ENCODE measurements around the gene RASA3.

The RASA3 gene

DNA sequence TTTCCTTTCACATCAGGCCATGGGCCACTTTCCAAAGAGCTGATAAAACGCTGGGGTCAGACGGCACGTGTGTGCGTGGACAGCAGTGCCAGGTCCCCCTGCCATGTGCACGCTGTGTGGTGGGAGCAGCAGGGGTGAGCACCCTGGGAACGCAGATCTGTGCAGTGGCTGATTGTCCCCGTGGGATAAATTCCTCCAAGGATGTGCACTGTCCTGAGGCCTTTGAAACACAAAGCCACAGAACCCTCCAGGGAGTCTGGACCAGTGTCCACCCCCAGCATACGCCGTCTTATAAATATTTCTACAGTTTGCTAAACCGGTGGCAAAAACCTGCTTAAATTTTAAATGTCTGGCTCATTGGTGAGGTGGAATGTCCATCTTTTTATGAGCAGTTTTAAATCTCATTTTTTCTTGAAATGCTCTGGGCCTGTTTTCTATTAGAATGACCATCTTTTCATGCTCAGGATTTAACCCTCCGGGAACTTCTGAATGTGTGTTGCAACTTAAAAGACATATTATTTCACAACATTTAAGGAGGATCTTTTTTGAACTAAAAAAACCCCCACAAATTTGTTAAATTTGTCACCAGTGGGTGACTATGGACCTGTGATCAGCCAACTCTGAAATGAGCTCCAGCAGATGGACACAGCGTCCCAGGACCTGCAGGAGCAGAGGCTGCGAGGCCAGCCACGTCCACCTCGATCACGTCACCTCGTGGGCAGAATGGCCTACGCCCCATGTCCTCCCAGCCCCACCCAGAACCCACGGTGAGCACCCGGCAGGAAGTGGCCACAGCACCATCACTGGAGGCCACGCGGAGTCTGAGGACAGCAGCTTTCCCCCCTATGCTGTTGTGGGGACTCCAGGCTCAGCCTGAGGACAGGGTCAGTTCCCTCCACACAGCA, 68.6 kb downstream of the RASA3 start:
- no peak for DNase-seq

- no peak for DNase-seq
Measured at GRCh38 chr13:114062754-114063153, 69.7 kb downstream of the RASA3 start.

DNA sequence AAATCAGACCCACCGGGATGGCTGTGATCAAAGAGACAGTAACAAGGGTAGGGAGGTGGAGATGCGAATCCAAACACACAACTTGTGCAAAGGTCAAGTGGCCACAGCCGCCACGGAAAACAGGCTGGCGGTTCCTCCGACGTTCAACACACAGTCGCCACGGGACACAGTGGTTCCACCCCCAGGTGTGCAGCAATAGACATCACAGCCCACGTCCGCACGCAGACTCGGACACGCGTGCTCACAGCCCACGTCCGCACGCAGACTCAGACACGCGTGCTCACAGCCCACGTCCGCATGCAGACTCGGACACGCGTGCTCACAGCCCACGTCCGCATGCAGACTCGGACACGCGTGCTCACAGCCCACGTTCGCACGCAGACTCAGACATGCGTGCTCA, 70.1 kb downstream of the RASA3 start:
- no peak for DNase-seq

GRCh38 chr13:114061744-114062143, 70.7 kb downstream of the RASA3 start:
- DNase-seq = no peak

DNA sequence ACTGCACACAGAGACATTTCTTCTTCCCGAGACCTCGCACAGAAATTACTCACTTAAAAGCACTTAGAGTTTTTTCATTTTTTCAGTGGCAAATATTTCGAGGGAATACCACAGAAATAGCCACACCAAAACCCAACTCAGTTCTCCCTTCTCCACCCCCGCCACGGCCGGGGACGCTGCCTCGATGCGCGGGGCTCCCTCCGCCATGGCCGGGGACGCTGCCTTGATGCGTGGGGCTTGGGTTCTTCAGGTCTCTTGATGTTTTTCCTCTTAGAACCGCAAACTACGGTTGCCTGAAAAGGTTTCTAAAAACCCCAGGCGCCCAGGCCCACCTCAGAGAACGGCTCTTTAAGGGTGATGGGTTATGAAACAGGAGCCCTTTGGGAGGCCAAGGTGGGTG, 71.4 kb downstream of the RASA3 start:
- no peak for DNase-seq

- no peak for DNase-seq
Measured at GRCh38 chr13:114059946-114060860, 72.2 kb downstream of the RASA3 start.

DNA sequence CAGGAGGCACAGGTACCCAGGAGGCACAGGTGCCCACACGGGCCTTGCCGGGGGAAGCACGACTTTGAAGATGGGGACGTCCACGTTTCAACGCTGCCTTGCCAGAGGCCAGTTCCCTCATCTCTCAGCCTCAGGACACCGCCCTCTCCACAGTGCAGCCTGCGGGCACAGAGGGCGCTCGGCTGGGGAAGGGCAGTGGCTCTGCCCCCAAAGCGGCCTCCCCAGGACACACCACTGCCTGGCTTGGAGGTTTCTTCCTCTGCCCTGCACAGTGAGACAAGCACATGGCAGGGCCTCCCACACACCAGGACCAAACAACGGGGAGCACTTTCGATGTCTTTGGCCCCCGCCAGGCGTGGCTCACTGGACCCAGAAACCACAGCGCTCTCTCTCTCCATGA, 73.0 kb downstream of the RASA3 start:
- no peak for DNase-seq

- DNase-seq = no peak
Measured at GRCh38 chr13:114058051-114058867, 74.2 kb downstream of the RASA3 start.

- DNase-seq = no peak
Measured at GRCh38 chr13:114057166-114058050, 75.0 kb downstream of the RASA3 start.

GRCh38 chr13:114056205-114057013, 76.0 kb downstream of the RASA3 start:
- no peak for DNase-seq

DNA sequence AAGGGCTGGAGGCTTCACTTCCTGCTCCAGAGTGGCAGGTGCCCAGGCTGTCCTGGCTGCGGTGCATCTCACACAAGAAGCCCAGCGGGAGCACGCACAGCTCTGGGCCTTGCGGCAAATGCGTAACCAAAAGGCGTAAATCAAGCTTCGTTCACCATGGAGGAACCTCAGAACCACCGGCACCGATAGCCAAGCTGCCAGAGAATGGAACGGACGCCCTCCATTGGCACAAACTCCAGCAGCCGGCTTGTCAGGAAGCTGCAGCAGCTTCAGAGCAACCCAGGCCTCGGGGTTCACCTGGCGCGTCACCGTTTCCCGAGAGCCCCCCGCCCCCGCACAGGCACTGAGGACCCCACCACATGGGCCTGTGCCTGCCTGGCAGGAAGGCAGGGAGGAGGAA, 76.7 kb downstream of the RASA3 start:
- no peak for DNase-seq

DNA sequence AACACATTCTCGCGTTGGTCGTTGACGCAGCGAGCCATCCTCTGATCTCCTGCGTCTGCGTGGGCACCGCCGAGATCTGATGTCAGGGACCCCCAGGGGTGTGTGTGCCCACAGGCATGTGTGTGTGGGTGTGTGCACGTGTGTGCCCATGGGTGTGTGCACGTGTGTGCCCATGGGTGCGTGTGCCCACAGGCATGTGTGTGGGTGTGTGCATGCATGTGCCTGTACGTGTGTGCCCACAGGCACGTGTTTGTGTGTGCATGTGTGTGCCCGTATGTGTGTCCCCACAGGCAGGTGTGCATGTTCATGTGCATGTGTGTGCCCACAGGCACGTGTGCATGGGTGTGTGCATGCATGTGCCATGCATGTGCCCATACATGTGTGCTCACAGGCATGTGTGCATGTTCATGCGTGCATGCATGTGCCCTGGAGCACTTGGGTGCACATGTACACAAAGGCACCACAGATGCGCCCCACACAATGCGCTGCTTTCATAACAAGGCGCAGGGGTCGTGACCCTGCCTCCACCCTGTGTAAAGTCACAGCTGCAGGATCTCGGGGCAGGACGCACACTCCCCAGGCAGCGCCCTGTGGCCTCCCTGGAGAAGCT, 77.5 kb downstream of the RASA3 start:
- no peak for DNase-seq

- no peak for DNase-seq
Measured at GRCh38 chr13:114054264-114054663, 78.2 kb downstream of the RASA3 start.

DNA sequence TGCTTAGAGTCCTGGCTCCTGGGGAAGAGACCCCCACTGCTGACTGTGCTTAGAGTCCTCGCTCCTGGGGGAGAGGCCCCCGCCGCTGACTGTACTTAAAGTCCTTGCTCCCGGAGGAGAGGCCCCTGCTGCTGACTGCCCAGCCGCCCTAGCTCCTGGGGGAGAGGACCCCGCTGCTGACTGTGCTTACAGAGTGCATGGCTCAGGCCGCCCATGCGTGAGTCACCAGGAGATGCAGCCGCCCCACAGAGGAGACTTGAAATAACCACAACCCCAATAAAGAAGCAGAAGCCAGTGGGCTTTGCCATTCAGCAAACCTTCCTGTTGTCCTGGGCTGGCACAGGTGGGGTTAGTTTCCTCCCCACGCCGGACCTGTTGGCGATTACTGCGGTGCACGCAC, 79.4 kb downstream of the RASA3 start:
- no peak for DNase-seq

DNA sequence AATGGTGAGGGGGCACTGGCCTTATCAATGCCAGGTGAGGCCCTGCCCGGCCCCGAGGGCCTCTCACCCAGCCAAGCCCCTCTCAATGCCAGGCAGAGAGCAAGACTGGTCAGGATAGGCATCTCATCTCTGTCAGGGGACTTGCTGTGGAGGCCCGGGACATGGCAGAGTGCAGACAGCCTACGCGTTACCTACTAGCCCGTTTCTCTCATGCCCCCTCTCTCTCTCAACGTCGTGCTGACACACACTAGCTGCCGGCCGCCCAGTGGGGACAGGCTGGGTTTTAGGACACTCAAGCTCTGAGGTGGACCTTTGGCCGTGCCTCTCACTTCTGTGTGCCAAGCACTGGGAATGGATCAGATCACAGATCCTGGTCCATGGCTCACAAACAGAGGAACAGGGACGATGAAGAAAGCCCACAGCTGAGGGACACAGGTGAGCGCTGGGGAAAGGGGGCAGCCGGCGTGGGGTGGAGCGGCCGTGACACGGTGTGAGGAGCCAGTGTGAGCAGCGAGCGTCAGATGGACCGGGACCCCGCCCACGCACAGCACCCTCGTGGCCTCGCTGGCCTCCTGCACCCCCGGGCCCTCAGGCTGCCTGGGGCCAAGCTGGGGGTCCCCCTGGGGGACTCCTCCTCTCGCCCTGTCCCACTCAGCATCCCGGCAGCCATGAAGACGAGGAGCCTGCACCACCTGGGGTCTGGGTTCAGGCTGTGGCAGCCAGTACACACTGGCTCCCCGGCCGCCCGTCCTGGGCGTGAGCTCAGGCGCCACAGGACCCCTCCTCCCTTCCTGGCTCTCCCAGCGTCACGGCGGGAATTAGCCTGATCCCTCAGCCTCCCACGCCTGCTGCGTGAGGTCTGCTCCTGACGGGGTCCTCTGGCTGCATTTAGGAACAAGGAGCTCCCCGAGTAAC, 81.6 kb downstream of the RASA3 start:
- no peak for DNase-seq

- DNase-seq = no peak
Measured at GRCh38 chr13:114049626-114050101, 82.8 kb downstream of the RASA3 start.

GRCh38 chr13:114049026-114049425, 83.4 kb downstream of the RASA3 start:
- no peak for DNase-seq

DNA sequence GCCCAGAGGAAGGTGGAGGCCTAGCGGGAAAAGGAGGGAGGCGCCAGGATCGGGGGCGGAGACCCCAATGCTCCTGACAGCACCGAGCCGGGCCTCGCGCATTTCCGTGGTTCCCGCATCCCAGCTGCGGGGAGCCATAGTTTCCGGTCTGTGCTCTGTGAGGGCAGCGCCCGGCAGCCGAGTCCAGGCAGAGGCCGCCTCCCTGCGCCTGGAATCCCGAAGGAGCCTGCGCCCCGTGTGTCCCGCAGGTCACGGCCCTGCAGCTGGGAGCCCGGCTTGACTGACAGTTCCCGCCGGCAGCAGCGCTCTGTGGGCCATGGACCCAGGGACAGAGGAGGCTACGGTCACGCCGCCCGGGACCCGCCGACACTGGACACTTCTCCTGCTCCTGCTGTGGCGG, 84.0 kb downstream of the RASA3 start:
- DNase-seq = no peak

- peak; percentile 35 for DNase-seq
Measured at GRCh38 chr13:114047358-114047881, 85.0 kb downstream of the RASA3 start.

Data from NCI-H510A treated with DMSO at 0.1 percent for 48 hours (cell line).